ENCODE data around the gene USO1.

The USO1 gene

DNA sequence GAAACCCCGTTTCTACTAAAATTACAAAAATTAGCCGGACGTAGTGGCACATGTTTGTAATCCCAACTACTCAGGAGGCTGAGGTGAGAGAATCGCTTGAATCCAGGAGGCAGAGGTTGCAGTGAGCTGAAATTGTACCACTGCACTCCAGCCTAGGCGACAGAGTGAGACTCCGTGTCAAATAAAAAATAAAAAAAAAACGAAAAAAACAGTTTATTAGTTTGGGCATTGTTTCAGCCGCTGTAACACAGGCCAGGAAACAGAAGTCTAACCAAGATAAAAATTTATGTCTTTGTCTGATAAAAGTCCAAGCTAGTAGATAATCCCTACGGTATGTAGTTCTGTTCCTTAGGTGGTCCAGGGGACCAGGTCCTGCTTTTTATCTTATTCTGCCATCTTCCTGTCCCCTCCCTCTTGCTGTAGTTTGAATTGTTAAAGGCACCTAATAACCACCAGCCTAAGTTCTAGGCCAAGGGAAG lies 21.4 kb downstream of the USO1 start:
- Histone ChIP-seq H3K4me2 (ENCODE audit: insufficient read depth, low read length) (no peak overlapping the region), H3K36me3 (ENCODE audit: insufficient read depth, low read length) (peaks cover 3% of the 10 kb centered on the region; the same call in 1 of the 2 replicates), H4K20me1 (ENCODE audit: insufficient read depth, low read length) (peaks cover 2% of the 10 kb centered on the region; the same call in 1 of the 2 replicates), H3K79me2 (ENCODE audit: insufficient read depth, low read length) (peaks cover 46% of the 10 kb centered on the region), H3K27me3 (ENCODE audit: insufficient read depth, low read length, poor library complexity) (no peaks in the 10 kb centered on the region), H2AFZ (ENCODE audit: low read depth, low read length) (no peak overlapping the region), H3K9ac (ENCODE audit: low read depth, low read length) (no peak overlapping the region), H3K27ac (ENCODE audit: low read length) (no peak overlapping the region), H3K9me3 (ENCODE audit: insufficient read depth, low read length, severe bottlenecking) (no peaks in the 10 kb centered on the region), H3K4me3 (ENCODE audit: low read depth in 1 of 2, low read length in 2 of 2) (no peak overlapping the region), H3K4me1 (ENCODE audit: insufficient read depth, low read length) (no peaks in the 10 kb centered on the region)
- DNase-seq = no peak
- no peak for TF ChIP-seq EZH2 (IDR thresholded peaks at IDR 0.05; ENCODE audit: borderline replicate concordance, low read depth, low read length, severe bottlenecking)
- no peak for TF ChIP-seq CTCF (IDR thresholded peaks at IDR 0.05; ENCODE audit: borderline replicate concordance, extremely low read depth, low read length, poor library complexity, severe bottlenecking)
- no peak for ATAC-seq (ENCODE audit: insufficient read depth, low read depth)

GRCh38 chr4:75752637-75753036 lies 28.3 kb downstream of the USO1 start:
- H3K79me2 ChIP-seq (ENCODE audit: insufficient read depth, low read length) = peaks cover 5% of the 10 kb centered on the region; the same call in 1 of the 2 replicates
- H4K20me1 ChIP-seq (ENCODE audit: insufficient read depth, low read length) = no peaks in the 10 kb centered on the region
- H3K9ac ChIP-seq (ENCODE audit: low read depth, low read length) = no peak overlapping the region
- H3K27me3 ChIP-seq (ENCODE audit: insufficient read depth, low read length, poor library complexity) = no peaks in the 10 kb centered on the region
- H3K27ac ChIP-seq (ENCODE audit: low read length) = no peak overlapping the region
- no peak for DNase-seq
- no peaks in the 10 kb centered on the region for H3K9me3 ChIP-seq (ENCODE audit: insufficient read depth, low read length, severe bottlenecking)
- H3K36me3 ChIP-seq (ENCODE audit: insufficient read depth, low read length) = peaks cover 18% of the 10 kb centered on the region
- H3K4me3 ChIP-seq (ENCODE audit: low read depth in 1 of 2, low read length in 2 of 2) = no peak overlapping the region
- H2AFZ ChIP-seq (ENCODE audit: low read depth, low read length) = no peak overlapping the region
- no peak for ATAC-seq (ENCODE audit: insufficient read depth, low read depth)
- TF ChIP-seq CTCF (IDR thresholded peaks at IDR 0.05; ENCODE audit: borderline replicate concordance, extremely low read depth, low read length, poor library complexity, severe bottlenecking) = no peak
- no peak for TF ChIP-seq EZH2 (IDR thresholded peaks at IDR 0.05; ENCODE audit: borderline replicate concordance, low read depth, low read length, severe bottlenecking)
- no peaks in the 10 kb centered on the region for H3K4me1 ChIP-seq (ENCODE audit: insufficient read depth, low read length)
- H3K4me2 ChIP-seq (ENCODE audit: insufficient read depth, low read length) = no peak overlapping the region

DNA sequence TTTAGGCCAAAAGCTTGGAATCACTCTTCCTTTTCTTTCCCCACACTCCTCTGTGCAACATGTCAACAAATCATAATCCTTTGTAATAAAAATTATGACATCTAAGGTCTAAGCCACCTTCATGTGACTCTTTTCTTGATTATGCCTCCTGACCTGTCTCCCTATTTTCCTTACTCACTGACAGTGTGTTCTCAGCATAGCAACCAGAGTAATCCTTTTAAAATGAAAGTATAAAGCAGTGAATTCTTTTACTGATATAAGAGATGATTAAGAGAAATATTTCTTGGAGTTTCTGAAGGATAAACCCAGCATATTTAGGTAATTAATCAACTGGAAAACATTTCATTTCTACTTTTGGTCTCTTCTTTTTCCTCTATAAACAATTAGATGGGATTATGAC lies 44.7 kb downstream of the USO1 start:
- Histone ChIP-seq H3K9ac (ENCODE audit: low read depth, low read length) (no peak overlapping the region), H3K27me3 (ENCODE audit: insufficient read depth, low read length, poor library complexity) (no peaks in the 10 kb centered on the region), H2AFZ (ENCODE audit: low read depth, low read length) (no peak overlapping the region), H3K4me2 (ENCODE audit: insufficient read depth, low read length) (no peak overlapping the region), H3K9me3 (ENCODE audit: insufficient read depth, low read length, severe bottlenecking) (no peaks in the 10 kb centered on the region), H4K20me1 (ENCODE audit: insufficient read depth, low read length) (no peaks in the 10 kb centered on the region), H3K4me3 (ENCODE audit: low read depth in 1 of 2, low read length in 2 of 2) (no peak overlapping the region), H3K79me2 (ENCODE audit: insufficient read depth, low read length) (no peaks in the 10 kb centered on the region), H3K27ac (ENCODE audit: low read length) (no peak overlapping the region), H3K4me1 (ENCODE audit: insufficient read depth, low read length) (no peaks in the 10 kb centered on the region), H3K36me3 (ENCODE audit: insufficient read depth, low read length) (peaks cover 20% of the 10 kb centered on the region; the same call in 1 of the 2 replicates)
- DNase-seq (no peak), ATAC-seq (ENCODE audit: insufficient read depth, low read depth) (no peak)
- TF ChIP-seq CTCF (IDR thresholded peaks at IDR 0.05; ENCODE audit: borderline replicate concordance, extremely low read depth, low read length, poor library complexity, severe bottlenecking) (no peak), EZH2 (IDR thresholded peaks at IDR 0.05; ENCODE audit: borderline replicate concordance, low read depth, low read length, severe bottlenecking) (no peak)

DNA sequence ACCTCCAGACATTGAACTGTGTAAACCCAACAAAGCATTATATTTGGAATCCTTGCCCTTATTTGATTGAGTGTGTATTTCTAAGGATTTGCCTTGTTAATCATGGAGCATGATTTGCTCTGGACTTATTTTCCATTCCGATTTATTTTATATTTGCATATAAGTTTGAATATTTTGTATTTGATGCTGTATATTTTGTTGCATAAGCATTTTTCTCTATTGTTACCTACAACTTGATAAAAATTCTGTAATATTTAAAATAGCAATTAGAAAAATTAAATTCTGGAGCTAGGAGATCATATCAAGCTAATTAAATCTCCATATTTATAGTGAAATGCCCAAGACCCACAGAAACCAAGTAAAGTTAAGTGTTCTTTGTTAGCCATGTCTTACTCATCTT lies 47.2 kb downstream of the USO1 start:
- no peaks in the 10 kb centered on the region for H3K79me2 ChIP-seq (ENCODE audit: insufficient read depth, low read length)
- peaks cover 41% of the 10 kb centered on the region for H3K36me3 ChIP-seq (ENCODE audit: insufficient read depth, low read length)
- H3K4me2 ChIP-seq (ENCODE audit: insufficient read depth, low read length) = no peak overlapping the region
- TF ChIP-seq CTCF (IDR thresholded peaks at IDR 0.05; ENCODE audit: borderline replicate concordance, extremely low read depth, low read length, poor library complexity, severe bottlenecking) = no peak
- no peak for TF ChIP-seq EZH2 (IDR thresholded peaks at IDR 0.05; ENCODE audit: borderline replicate concordance, low read depth, low read length, severe bottlenecking)
- no peaks in the 10 kb centered on the region for H3K4me1 ChIP-seq (ENCODE audit: insufficient read depth, low read length)
- H3K4me3 ChIP-seq (ENCODE audit: low read depth in 1 of 2, low read length in 2 of 2) = no peak overlapping the region
- H3K9ac ChIP-seq (ENCODE audit: low read depth, low read length) = no peak overlapping the region
- ATAC-seq (ENCODE audit: insufficient read depth, low read depth) (no peak), DNase-seq (no peak)
- H3K27ac ChIP-seq (ENCODE audit: low read length) = no peak overlapping the region
- no peaks in the 10 kb centered on the region for H3K9me3 ChIP-seq (ENCODE audit: insufficient read depth, low read length, severe bottlenecking)
- H3K27me3 ChIP-seq (ENCODE audit: insufficient read depth, low read length, poor library complexity) = no peaks in the 10 kb centered on the region
- H4K20me1 ChIP-seq (ENCODE audit: insufficient read depth, low read length) = no peaks in the 10 kb centered on the region
- H2AFZ ChIP-seq (ENCODE audit: low read depth, low read length) = no peak overlapping the region
